Uterus (tissue), 2 donors: Measurements from ENCODE around the gene CST8.

Experiments
- CTCF ChIP-seq, 4 experiments: fragments of 200-600 bp in 2 of 4; fragments of 450-650 bp in 2 of 4; sonication (generic) in 2 of 4; IDR thresholded peaks; one replicate each; pipeline ENCODE4 v1.5.1; 2016 to 2019; ENCODE audit warnings: antibody characterized with exemption in 4 of 4, mild to moderate bottlenecking in 2 of 4, moderate library complexity in 1 of 4
- POLR2A ChIP-seq, 2 donors: fragments of 450-650 bp; IDR thresholded peaks; one replicate each; pipeline ENCODE4 v1.6.1; 2016; ENCODE audit warnings: antibody characterized with exemption in 2 of 2, mild to moderate bottlenecking in 1 of 2, moderate library complexity in 1 of 2

- TF ChIP-seq POLR2A (IDR thresholded peaks at IDR 0.05) (no peak), CTCF (IDR thresholded peaks at IDR 0.05) (no peak)
Measured at GRCh38 chr20:23503649-23504048, 12.7 kb downstream of the CST8 start.
